Endothelial cell of umbilical vein (primary cell): Measurements from ENCODE around the gene ADM2. TPM values are rescaled to one million over a fixed set of nuclear protein-coding genes. Genes with fewer than 3 reads are reported as not detected.
A peak's percentile ranks its signal among the peaks of the same experiment; 100 is the strongest.

Source experiments
- BruUV-seq: library from RNA; stranded (reverse); fragments of 400-500 nt; replicated peaks from 2 replicates; lab custom pipeline; 2021; lab: Mats Ljungman, UMichigan
- CTCF ChIA-PET: fragments of 300-600, 350-600 bp; sonication (Branson Sonifier 250); formaldehyde crosslinking; loops from one replicate; lab custom pipeline; 2021; ENCODE audit warnings: antibody characterized with exemption, inconsistent platforms; lab: Charles Lee
- POLR2A ChIA-PET: fragments of 300-600, 350-600 bp; sonication (Branson Sonifier 250); formaldehyde crosslinking; loops from one replicate; lab custom pipeline; 2021; ENCODE audit warnings: antibody characterized with exemption, inconsistent platforms; lab: Charles Lee
- DNase-seq: peaks from one replicate; pipeline ENCODE4 v3.0.0-alpha.2; 2011; ENCODE audit warnings: low read depth, low spot score
- FAIRE-seq: peaks from 2 replicates; lab custom pipeline; 2011; peaks lifted over from hg19 to GRCh38; lab: Jason Lieb, UNC
- H2AFZ ChIP-seq: 2 replicates; pipeline ENCODE4 v1.6.0; 2012; ENCODE audit warnings: low read depth, low read length, control low read depth, inconsistent platforms
- H3K27ac ChIP-seq: 2 replicates; pipeline ENCODE4 v1.5.1; 2011; ENCODE audit warnings: low read depth, mild to moderate bottlenecking, control low read depth, low read length, moderate library complexity; ENCODE audit not compliant: insufficient read depth
- H3K27me3 ChIP-seq, 2 experiments: 2 replicates each; pipeline versions ENCODE4 v1.6.0 to v1.6.1; 2011; ENCODE audit warnings: low read length in 2 of 2, mixed read lengths in 1 of 2; ENCODE audit not compliant: control insufficient read depth in 2 of 2, insufficient read depth in 2 of 2
- H3K36me3 ChIP-seq, 2 experiments: 2 replicates in 1 of 2; 3 replicates in 1 of 2; pipeline ENCODE4 v1.5.1; 2011; ENCODE audit warnings: low read length in 2 of 2, mild to moderate bottlenecking in 1 of 2, moderate library complexity in 1 of 2; ENCODE audit not compliant: control insufficient read depth in 2 of 2, insufficient read depth in 2 of 2; ENCODE audit errors: extremely low read depth in 1 of 2
- H3K4me1 ChIP-seq: 3 replicates; pipeline ENCODE4 v1.5.1; 2011; ENCODE audit warnings: mild to moderate bottlenecking, low read length; ENCODE audit not compliant: control insufficient read depth, insufficient read depth; ENCODE audit errors: extremely low read depth
- H3K4me2 ChIP-seq: 2 replicates; pipeline ENCODE4 v1.6.1; 2011; ENCODE audit warnings: low read length, control low read depth, mixed read lengths; ENCODE audit not compliant: insufficient read depth
- H3K4me3 ChIP-seq, 3 experiments: fragments of 200-600 bp in 1 of 3; sonication (generic), shearing (Covaris generic) in 1 of 3; replicated peaks in 1 of 3; 2 replicates each; pipeline ENCODE4 v1.5.1; 2011 to 2016; ENCODE audit warnings: control low read depth in 3 of 3, low read length in 3 of 3, mild to moderate bottlenecking in 2 of 3, inconsistent platforms in 1 of 3, low read depth in 1 of 3, moderate library complexity in 1 of 3; ENCODE audit not compliant: insufficient read depth in 1 of 3
- H3K79me2 ChIP-seq: 2 replicates; pipeline ENCODE4 v1.6.0; 2012; ENCODE audit warnings: low read length, inconsistent platforms; ENCODE audit not compliant: control insufficient read depth, insufficient read depth
- H3K9ac ChIP-seq: replicated peaks from 2 replicates; pipeline ENCODE3; 2011; ENCODE audit warnings: low read length, control low read depth; ENCODE audit not compliant: insufficient read depth; ENCODE audit errors: extremely low read depth
- H3K9me1 ChIP-seq: replicated peaks from 3 replicates; pipeline ENCODE4 v1.6.0; 2011; ENCODE audit warnings: mild to moderate bottlenecking, low read length; ENCODE audit not compliant: control insufficient read depth, insufficient read depth; ENCODE audit errors: extremely low read depth
- H3K9me3 ChIP-seq: replicated peaks from 2 replicates; pipeline ENCODE4 v1.5.1; 2012; ENCODE audit warnings: low read length, inconsistent platforms; ENCODE audit not compliant: control insufficient read depth, insufficient read depth
- H4K20me1 ChIP-seq: replicated peaks from 2 replicates; pipeline ENCODE3; 2011; ENCODE audit warnings: mild to moderate bottlenecking, low read length; ENCODE audit not compliant: control insufficient read depth, insufficient read depth; ENCODE audit errors: extremely low read depth
- CTCF ChIP-seq, 2 donors: IDR thresholded peaks; 1 replicate in 1 of 2; 2 replicates in 1 of 2; pipeline ENCODE4 v1.5.1; 2011; ENCODE audit warnings: low read length in 2 of 2, mild to moderate bottlenecking in 2 of 2, moderate library complexity in 2 of 2, control low read depth in 1 of 2, inconsistent platforms in 1 of 2, low read depth in 1 of 2; ENCODE audit not compliant: insufficient read depth in 1 of 2; ENCODE audit errors: extremely low read depth in 1 of 2
- EZH2 ChIP-seq: IDR thresholded peaks from 2 replicates; pipeline ENCODE4 v1.6.1; 2012; ENCODE audit warnings: borderline replicate concordance, low read depth, mild to moderate bottlenecking, moderate library complexity, low read length, inconsistent platforms; ENCODE audit not compliant: severe bottlenecking
- FOS ChIP-seq: IDR thresholded peaks from 2 replicates; pipeline ENCODE4 v1.6.1; 2011; ENCODE audit warnings: mild to moderate bottlenecking, low read length, moderate library complexity, borderline replicate concordance; ENCODE audit not compliant: insufficient read depth
- GATA2 ChIP-seq: IDR thresholded peaks from 2 replicates; pipeline ENCODE4 v1.7.0; 2011; ENCODE audit warnings: low read depth, mild to moderate bottlenecking, moderate library complexity, mixed read lengths, low read length; ENCODE audit not compliant: insufficient read length, insufficient read depth
- JUN ChIP-seq: IDR thresholded peaks from 2 replicates; pipeline ENCODE4 v1.6.1; 2011; ENCODE audit warnings: borderline replicate concordance, low read depth; ENCODE audit not compliant: insufficient read length, insufficient read depth
- MAX ChIP-seq: IDR thresholded peaks from 2 replicates; pipeline ENCODE4 v1.6.1; 2011; ENCODE audit not compliant: insufficient read depth, insufficient read length
- MYC ChIP-seq: IDR thresholded peaks from one replicate; pipeline ENCODE4 v1.6.1; 2011; ENCODE audit warnings: mild to moderate bottlenecking, low read depth, low read length
- POLR2A ChIP-seq: IDR thresholded peaks from 2 replicates; pipeline ENCODE4 v1.6.1; 2012; ENCODE audit warnings: low read depth, mild to moderate bottlenecking, control low read depth, low read length
- POLR2AphosphoS5 ChIP-seq: IDR thresholded peaks from 2 replicates; pipeline ENCODE4 v1.6.1; 2012; ENCODE audit warnings: low read depth, mild to moderate bottlenecking, control low read depth, low read length, moderate library complexity; ENCODE audit not compliant: insufficient read depth
- dilution Hi-C: fragments of 300-500 bp; cut with MboI; formaldehyde crosslinking; loops from one replicate; pipeline ENCODE4 v1.15.0; 2019; ENCODE audit warnings: low sequenced_read_pairs; ENCODE audit not compliant: extremely low pct_ligation_motif_present
- intact Hi-C: fragments of 100-400 bp; cut with micrococcal nuclease; formaldehyde crosslinking; loops from one replicate; pipeline ENCODE4 v1.10.0; 2022
- polyA plus RNA-seq, 4 experiments: library from polyadenylated mRNA; depleted of rRNA in 3 of 4; stranded (reverse) in 3 of 4; unstranded in 1 of 4; fragments of >200 nt; gene quantifications; 2 replicates each; pipeline versions ENCODE4 v1.2.1 to v1.2.3, GENCODE V29; 2011 to 2012; ENCODE audit warnings: missing spikeins in 1 of 4
- total RNA-seq: library from RNA; stranded (reverse); gene quantifications from 2 replicates; pipeline ENCODE4 v1.2.3, GENCODE V29; 2021

The ADM2 gene
- total and polyA plus RNA-seq, 2 donors (not counting 3 experiments of a cell fraction or from before 2014, with no cell fraction given): 0.28 to 1.5 TPM

- H3K4me1 ChIP-seq: peaks cover 30% of the 10 kb centered on the region
- DNase-seq: no peak
- no peak overlapping the region for H3K9ac ChIP-seq
- no peaks in the 10 kb centered on the region for H4K20me1 ChIP-seq
- no peaks in the 10 kb centered on the region for H3K9me1 ChIP-seq
- H3K79me2 ChIP-seq: peaks cover 9% of the 10 kb centered on the region
- no peak overlapping the region for H3K4me3 ChIP-seq
- ChIA-PET CTCF (interaction anchor here (1.5 kb wide), 1 partner anchor 34 kb away, joined by 3 read pairs; the partner anchor contains the start of gene SYCE3), POLR2A (no interaction called here)
- TF ChIP-seq POLR2AphosphoS5 (peak; percentile 29), POLR2A (no peak), MYC (no peak), CTCF (IDR thresholded peaks at IDR 0.05; ENCODE audit: extremely low read depth in 1 of 2, insufficient read depth in 1 of 2, low read depth in 1 of 2, low read length in 2 of 2) (no peak)
- no peak for FAIRE-seq
- BruUV-seq: no TSS peak
- intact Hi-C loops (no loop called here), dilution Hi-C loops (no loop called here)
- H3K27ac ChIP-seq: no peak overlapping the region
- H3K4me2 ChIP-seq: no peak overlapping the region
- H3K27me3 ChIP-seq: peaks cover 3 to 13% of the 10 kb centered on the region in 2 experiments
- no peaks in the 10 kb centered on the region for H3K9me3 ChIP-seq
- peaks cover 0 to 2% of the 10 kb centered on the region in 2 experiments for H3K36me3 ChIP-seq
- no peak overlapping the region for H2AFZ ChIP-seq
These were observed 47.5 kb downstream of the ADM2 start for GRCh38 chr22:50528682-50529415.

- H3K9me3 ChIP-seq: no peaks in the 10 kb centered on the region
- ChIA-PET POLR2A (no interaction called here), CTCF (interaction anchor here (1.5 kb wide), 1 partner anchor 33 kb away, joined by 3 read pairs; the partner anchor contains the start of gene SYCE3)
- FAIRE-seq: no peak
- H3K36me3 ChIP-seq: no peaks in the 10 kb centered on the region
- H3K9ac ChIP-seq: no peak overlapping the region
- dilution Hi-C loops (no loop called here), intact Hi-C loops (no loop called here)
- H3K27ac ChIP-seq: no peak overlapping the region
- H3K4me3 ChIP-seq: no peak overlapping the region
- no peak overlapping the region for H3K4me2 ChIP-seq
- H4K20me1 ChIP-seq: no peaks in the 10 kb centered on the region
- H3K27me3 ChIP-seq: peaks cover 3 to 13% of the 10 kb centered on the region in 2 experiments
- no peak for DNase-seq
- BruUV-seq: no TSS peak
- peaks cover 26% of the 10 kb centered on the region for H3K4me1 ChIP-seq
- no peaks in the 10 kb centered on the region for H3K9me1 ChIP-seq
- TF ChIP-seq MYC: no peak
- TF ChIP-seq POLR2A: no peak
- TF ChIP-seq CTCF (IDR thresholded peaks at IDR 0.05; ENCODE audit: extremely low read depth in 1 of 2, insufficient read depth in 1 of 2, low read depth in 1 of 2, low read length in 2 of 2): no peak
- no peak for TF ChIP-seq EZH2
- no peak for TF ChIP-seq MAX
- TF ChIP-seq POLR2AphosphoS5: no peak
- no peak for TF ChIP-seq GATA2
- TF ChIP-seq FOS: no peak
- no peak for TF ChIP-seq JUN
- peak overlapping the region; percentile 24 for H2AFZ ChIP-seq
- peaks cover 3% of the 10 kb centered on the region for H3K79me2 ChIP-seq
These were observed 48.1 kb downstream of the ADM2 start for GRCh38 chr22:50529416-50529896.
